Hematopoietic multipotent progenitor cell treated with erythropoietin and hydrocortisone succinate and interleukin-3 and kit ligand, for 6 days (in vitro differentiated cells): Measurements from ENCODE around the gene PAPOLB.

Experiments used
- DNase-seq: peaks from one replicate; pipeline ENCODE4 v3.0.0-alpha.2; 2015

PAPOLB gene

DNA sequence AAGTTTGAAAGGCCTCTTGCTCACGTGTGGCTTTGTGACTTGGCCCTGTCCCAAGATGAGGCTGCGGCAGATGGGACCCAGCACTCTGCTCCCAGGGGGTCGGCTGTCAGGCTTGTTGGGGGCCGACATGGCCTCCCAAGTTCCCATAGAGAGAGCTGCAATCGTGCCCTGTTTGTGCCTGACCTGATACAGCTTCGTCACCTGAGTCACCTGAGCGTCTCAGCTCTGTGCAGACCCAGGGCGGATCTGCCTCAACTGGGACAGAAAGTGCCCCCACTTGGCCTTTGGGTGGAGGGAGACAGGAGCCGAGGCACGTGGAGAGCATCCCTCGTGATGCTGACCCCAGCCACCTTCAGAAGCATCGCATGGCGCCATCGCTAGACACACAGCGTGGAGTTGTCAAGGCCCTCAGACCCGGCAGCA lies 21.7 kb downstream of the PAPOLB start:
- DNase-seq, result no peak

DNA sequence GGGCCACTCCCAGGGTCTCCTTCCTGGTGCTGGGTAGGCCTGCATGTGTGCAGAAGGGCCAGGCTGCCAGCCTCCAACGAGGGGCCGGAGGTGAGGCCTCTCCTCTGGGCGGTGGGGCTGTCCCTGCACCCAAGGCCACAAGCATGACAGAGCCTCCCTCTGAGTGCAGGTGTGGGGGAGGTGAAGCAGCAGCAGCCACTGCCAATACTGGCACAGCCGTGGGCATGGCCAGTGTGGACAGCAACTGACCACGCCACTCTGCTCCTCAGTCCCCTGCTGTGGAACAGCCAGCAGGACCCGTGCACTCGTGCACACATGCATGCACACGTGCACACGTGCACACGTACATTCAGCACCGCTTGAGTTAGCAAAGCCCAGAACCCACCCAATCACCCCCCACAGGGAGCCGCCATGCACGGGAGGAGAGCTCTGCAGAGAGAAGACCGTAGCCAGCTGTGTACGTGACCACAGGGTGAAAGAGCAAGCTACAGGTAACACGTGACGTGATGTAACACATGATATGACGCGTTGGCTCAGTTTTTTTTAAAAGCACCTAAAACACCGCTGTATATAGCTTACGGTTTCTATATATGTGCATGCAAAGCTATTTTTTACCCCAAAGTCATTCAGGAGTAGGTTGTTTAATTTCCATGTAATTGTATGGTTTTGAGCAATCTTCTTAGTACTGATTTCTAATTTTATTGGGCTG lies 23.1 kb downstream of the PAPOLB start:
- DNase-seq, result no peak

DNA sequence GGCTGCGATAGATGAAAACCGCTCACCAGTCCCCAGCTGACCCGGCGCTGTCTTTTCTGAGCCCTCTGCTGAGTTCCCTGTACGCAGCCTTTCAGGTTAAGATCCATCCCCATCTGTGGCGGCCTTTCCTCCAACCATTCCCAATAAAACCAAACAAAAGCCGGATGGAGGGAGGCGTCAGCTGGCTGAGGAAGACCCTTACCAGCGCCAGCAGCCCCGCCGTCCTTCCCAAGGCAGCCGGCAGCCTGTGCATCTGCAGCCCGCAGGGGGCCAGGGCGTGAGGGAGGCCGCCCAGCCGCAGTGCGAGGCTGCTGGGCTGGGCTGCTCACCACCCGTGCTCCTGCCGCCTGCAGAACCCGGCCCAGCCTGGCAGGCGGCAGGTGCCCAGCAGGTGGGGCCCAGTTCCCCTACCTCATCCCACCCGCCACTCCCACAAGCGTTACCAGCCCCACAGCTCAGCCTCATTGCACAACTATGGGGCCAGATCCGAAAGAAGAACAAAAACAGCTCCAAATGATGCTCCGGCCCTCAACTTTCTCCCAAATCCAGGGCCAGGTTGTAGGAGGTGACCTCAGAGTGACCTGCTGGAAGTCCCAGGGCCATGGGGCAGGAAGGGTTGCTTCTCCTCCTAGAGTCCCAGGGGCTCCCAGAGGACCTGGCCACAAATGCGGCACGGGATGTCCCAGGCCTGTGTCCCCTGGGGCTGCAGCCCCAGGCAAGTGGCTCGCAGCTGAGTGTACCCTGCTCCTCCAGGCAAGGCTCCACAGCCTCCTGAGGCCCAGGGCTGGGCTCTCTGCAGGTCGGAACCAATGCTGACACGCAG lies 23.8 kb downstream of the PAPOLB start:
- no peak for DNase-seq

DNA sequence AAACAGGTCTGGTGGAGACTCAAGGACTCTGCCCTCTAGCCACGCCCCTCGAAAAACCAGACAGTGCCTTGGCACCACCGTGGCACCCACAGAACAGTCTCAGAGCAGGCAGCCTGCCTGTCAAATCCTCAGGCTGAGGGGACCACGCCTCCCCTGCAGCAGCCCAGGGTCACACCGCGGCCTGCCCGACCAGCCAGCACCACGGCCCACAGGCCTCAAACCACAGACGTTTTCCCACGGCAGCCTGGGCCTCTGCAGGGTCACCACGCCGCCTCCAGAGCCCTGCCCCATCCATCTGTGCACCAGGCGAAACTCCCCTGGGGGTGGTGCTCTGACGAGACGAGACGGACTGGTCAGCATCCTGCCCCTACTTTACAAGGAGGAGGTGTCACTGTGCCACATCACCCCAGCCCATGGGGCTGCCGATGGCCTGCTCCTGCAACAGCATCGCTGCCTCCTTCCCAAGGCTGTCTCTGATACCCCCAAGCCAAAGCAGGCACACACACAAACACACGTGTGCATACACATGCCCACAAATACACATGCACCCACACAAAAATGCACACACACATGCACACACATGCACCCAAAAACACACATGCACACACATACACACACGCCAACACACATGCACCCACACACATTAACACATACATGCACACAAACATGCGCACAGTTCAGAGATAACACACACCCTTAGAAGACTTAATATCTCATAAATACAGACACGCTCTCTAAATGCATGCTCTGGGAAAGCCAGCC lies 24.6 kb downstream of the PAPOLB start:
- DNase-seq, result no peak

DNA sequence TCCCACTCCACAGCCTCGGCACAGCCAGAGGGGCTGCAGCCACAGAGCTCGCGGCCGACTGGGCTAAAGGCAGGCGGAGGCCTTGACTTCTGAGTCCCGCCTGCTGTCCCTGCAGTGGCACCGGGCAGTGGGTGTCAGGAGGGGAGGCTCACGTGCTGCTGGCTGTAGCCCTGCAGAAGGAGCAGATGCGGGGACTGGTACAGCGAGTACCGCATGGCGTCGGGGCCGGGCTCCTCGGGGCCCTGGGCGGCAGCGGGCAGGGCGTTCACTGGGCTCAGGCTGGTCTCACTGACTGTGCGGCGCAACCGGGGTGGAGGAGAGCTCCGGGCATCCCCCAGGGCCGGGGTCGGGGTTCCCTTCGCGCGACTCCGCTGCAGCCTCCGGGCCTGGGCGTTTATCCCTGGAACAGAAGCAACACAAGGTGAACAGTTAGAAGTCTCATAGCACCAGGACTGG lies 25.6 kb downstream of the PAPOLB start:
- DNase-seq, result no peak

DNA sequence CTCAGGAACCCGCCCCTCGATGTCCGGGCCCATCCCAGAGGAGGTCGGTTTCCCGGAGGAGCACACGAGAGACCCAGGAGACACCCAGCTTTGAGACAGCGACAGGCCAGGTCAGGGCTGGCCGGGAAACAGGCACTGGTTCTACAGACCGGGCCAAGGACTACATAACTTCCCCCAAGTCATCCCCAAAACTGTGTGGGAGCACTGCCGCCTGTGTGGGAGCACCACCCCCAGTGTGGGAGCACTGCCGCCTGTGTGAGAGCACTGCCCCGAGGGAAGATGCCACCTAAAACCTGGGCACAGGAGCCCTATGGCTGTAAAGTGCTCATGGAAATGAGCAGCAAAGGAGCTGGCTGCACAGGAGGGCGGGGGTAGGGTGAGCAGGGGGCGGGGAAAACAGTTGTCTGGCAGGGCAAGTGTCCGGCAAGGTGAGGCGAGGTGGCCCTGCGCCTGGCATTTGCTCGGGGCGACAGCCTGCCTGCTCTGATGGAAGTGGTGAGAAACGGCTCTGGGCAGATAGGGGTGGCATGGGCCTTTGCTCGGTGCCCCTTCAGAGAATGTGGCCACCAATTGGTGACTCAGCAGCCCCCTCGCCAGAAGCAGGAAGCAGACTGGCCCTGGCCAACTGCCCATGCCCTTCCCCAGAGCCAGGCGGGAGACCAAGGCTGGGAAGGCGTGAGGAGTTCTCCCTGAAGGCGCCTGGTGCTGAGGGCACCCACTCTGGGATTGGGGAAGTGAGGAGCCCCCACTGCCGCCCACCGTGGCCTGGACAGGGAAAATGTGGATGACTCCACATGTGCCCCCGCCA lies 26.2 kb downstream of the PAPOLB start:
- DNase-seq, result no peak

DNA sequence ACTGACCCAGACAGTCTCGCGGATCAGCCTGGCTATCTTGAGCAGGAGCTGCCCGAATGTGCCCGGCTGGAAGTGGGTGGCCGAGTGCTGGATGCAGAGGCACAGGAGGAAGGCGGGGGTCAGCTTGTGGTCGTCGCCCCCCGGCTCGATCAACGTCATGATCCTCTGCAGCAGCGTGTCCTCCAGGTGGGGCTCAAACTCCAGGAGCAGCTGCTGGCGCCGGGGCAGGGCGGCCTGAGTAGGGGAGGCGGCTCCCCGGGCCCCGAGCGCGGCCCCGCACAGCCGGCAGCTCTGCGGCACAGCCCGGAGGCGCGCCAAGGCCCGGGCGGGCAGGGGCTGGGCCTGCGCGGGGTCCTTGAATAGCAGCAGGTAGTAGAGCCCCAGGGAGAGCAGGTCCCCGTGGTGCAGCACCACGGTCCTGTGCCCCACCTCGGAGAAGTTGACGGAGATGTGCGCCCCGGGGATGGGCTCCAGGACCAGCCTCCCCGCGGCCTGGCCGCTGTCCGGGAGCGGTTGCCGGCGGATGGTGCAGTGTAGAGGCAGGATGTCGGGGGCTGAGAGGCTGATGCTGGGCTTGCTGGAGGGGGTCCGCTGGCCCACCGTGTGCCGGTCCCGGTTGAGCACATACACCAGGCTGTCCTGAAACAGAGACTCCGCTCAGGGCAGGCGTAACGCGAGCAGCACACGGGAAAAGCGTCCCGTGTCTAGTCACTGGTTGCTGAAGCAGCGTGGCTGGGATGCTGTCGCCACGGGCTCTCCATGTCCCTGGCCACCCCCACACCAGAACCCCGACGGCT lies 27.0 kb downstream of the PAPOLB start:
- DNase-seq, result no peak

DNA sequence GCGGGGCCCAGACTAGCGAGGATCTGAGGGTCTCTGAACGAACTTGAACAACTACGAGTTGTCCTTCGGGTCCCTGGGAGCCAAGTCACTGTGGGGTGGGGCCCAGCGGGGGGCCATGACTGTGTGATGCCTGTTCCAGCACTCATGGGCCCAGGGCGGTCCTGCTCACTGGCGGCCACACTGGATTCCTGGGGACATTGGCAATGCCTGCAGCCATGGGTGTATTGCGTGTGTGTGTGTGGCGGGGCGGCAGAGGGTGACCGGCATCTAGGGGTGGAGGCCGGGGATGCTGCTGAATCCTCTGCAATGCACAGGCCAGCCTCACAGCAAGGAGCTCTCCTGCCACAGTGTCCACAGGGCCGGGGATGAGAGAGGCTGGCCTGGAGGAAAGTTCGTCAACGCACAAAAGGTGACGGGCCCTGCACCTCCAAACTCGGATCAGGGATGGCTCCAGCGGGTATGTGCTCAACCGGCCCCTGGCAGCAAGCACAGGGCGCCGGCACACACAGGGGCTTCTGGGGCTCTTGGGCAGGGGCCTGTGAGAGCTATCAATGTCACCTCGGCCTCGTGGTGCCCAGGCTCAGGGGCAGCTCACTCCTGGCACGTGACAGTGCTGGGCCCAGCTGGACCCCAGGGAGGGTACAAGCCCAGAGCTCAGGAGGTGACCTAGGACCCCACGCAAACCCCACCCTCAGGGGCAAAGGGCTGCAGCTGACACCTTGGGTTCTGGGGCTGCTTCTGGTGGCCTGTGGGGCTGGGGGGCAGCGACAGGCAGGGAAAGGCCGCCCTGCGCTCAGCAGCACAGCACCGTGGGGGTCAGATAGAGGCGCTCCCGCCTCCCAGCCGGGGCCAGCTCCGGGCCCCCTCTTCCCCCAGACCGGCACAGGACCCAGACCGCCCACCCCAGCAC lies 27.9 kb downstream of the PAPOLB start:
- DNase-seq, result no peak

DNA sequence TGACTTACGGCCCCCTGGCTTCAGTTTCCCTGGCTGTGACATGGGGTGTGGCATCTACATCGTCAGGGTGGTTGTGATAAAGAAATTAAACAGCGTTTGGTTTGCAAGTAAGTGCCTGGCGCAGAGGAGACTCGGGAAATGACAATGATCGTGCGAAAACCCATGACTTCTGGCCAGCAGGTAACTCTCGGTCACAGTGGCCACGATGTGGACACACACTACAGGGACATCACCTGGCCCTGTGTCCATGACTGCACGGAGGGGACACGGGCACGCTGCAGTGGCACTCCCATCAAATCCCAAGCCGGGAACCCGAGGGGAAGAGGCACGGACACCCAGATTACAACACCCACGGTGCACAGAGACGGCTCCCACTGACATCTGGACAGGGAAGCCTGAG lies 28.7 kb downstream of the PAPOLB start:
- DNase-seq, result no peak

DNA sequence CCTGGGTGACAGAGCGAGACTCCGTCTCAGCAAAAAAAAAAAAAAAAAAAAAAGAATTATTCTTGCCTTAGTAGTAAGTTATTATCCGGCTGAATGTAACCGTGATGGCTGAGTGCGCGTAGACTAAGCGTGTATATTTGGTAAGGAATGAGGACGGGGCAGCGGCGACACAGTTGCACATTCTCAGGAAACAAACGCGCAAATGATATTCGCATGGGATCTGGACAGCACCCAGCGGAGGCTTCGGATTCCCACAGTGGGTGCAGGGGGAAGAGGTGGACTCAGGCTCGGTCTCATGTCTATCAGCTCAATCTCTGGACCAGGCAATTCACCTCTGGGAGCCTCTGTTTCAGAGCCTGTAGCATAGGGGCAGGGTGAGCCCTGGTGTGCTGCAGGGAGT lies 29.1 kb downstream of the PAPOLB start:
- no peak for DNase-seq

DNA sequence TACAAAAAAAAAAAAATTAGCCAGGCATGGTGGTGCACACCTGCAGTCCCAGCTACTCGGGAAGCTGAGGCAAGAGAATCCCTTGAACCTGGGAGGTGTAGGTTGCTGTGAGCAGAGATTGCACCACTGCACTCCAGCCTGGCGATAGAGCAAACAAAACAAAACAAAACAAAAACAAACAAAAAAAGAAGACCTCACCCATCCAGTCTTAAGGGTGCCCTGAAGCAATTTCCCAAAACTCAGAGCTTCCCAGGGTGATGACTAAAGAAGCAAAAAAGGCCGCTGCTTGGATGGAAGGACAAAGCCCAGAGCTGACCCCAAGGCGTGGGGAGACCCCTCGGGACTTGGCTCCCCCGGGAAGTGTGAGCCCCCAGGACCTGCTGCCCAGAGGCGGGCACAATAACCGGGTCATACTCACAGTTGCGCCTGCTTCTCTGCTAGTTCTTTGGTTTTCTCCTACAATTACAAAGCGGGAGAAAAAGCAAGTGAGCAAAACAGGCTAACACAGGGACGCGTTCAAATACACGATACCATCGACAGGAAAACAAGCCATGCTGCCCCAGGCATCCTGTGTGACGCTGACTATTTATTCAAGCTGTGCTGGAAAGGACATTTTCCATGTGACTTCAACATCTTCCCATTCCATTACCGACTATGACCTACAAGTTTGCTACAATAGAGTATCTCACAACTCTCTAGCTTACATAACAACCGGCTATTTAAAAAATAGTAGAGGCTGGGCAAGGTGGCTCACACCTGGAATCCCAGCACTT lies 29.9 kb downstream of the PAPOLB start:
- DNase-seq, result no peak

DNA sequence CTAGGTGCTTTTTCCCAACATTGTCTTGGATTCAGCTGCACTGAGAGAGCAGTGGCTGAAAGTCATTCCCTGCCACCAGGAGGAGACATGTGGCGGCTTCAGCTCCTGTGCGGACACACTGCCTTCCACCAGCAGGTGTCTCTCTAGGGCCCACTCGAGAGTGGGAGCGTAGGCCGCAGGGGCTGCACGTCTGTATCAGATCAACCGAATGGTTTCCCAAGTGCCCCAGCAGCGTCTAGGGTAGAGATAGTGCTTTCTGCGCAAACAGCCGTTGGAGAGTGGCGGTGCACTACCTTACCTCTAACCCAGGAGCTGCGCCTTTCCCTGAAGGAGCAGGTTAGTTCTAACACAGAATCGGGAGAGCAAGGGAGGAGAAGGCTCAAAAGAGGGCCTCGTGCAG lies 31.7 kb downstream of the PAPOLB start:
- peak; percentile 92 for DNase-seq

DNA sequence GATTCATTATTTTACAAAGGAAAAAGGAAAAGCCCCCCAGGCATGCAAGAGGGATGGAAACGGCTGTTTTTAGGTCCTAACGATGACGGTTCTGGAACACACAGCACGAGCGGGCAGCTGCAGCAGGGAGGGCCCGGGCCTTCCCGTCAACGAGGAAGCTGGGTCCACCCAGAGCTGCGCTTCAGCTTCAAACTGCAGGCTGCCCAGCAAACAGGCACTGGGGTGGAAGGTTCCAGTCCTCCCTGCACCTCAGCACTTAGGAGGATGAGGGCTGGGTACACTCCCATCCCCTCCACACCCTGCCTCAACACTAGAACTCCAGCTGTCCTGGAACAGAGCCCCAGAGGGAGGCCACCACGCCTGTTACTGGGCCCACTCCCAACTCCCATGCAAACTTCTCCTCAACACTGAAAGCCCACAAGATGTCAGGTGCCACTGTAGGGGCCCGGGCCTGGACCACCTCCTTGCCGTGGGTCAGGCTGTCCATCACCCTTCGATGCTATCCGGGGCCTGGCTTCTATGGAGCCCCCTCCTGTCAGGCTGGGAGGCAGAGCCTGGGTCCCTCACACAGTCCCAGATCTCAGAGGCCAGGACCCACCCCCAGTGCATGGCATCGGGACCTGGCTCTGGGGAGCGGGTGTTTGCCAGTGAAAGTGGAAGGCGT lies 33.0 kb downstream of the PAPOLB start:
- no peak for DNase-seq

DNA sequence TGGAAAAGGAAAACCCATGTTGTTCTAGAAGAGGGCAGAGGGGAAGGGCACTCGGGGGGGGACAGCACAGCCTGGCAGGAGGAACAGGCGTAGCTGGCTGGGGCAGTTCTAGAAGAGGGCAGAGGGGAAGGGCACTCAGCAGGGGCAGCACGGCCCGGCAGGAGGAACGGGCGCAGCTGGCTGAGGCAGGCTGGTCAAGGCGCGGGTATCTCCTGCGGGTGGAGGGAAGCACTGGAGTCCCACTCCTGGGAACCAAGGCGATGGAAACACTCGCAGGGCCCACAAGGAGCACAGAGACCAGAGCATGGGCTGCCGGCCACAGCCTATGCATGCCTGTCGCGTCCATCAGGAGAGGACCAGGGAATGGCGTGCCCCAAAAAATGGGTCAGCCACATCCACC lies 36.7 kb downstream of the PAPOLB start:
- DNase-seq, result no peak

DNA sequence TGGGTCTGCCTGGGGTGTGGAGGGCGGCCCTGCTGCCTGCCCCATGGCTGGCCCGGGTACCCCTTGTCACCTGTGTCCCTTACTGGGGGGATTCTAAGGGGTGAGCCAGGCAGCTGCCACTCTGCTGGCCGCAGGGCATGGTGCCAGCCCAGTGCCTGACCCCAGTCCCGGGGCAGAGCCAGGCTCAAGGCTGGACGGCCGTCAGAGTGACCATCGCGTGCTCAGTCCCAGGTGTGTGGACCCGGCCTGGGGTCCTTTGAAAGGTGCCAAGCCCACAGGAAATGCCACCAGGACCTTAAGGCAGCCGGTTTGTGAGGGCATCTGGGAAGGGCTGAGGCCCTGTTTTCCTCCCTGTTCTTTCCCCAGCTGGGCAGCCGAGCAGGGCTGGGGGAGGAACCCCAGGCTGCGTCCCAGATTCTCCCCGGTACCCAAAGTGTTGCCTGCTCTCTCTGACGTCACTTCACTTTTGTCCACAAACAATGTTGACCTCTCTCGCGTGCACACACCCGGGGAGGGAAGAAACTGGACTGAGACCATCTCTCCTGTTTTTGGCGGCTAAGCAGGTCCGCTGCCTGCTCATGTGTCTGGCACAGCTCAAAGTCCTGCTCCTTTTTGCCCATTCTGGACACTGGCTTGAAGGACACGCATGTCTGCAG lies 37.6 kb downstream of the PAPOLB start:
- DNase-seq, result no peak

DNA sequence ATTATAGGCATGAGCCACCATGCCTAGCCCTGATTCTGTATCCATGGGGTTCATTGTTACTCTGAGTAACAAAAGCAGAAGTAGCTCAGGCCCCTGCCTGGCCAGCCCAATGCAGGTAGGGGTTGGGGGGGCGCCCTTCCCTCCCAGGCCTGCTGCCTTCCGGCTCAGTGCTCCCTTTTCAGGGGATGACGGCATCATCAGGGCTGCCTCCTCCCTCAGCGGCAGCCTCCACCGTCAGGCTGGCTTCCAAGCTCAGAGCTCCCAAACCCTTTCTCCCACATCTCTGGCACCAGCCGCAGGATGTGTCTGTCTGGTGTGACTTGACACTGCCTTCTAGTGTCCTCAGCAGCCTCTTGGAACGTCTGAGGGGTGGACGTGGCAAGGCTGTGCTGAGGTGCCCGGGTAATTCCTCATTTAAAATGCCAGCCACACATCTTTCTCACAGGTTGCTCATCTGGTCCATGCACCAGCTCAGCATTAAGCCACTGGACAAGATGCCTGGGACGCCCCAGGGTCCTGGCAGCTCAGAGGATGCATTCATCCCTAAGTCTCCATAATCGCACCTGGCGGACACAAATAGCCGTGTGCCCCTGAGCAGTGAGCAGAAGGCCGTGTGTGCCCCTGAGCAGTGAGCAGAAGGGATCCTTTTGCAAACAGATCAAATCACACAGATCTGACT lies 38.2 kb downstream of the PAPOLB start:
- no peak for DNase-seq

DNA sequence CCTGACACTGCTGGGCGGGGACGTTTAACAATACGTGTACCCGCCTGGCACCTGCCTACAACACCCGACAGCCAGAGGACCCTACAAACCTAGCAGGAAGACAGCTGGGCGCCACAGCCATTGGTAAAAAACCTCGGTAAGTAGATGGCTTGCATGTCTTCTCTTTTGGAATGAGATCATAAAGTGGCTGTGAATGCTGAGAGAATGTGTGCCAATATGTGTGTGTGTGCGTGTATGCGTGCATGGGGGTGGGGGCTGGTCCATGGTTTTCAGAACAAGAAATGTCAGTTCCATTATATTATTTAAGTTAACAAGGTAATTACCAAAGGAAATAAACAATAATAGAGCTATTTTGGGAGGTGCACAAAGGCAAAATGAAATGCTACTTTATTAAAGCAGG lies 39.2 kb downstream of the PAPOLB start:
- no peak for DNase-seq

DNA sequence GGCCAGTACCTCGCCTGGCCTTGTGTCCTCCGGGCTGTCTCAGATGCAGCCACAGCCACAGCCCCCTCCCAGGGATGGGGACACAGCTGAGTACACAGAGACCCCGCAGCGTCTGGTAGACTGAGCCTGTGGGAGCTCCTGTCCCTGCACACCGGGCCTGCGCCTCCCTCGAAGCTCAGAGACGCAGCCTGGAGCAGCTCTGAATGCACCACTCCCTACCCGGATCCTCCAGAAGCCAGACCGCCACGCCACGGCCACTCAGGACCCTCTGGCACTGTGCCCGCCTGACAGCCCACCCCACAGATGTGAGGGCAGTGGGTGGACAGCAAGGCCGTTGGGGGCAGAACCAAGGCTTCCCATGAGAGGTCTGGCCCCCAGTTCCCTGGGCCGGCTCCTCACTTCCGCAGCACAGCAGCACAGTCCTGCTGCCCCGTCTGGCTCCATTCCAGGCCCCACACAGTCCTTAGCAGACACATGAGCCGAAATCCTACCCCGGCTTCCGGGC lies 40.8 kb downstream of the PAPOLB start:
- no peak for DNase-seq
